ENCODE measurements around the gene SEZ6.
A peak's percentile ranks its signal among the peaks of the same experiment; 100 is the strongest.

The SEZ6 gene

GRCh38 chr17:29003289-29003688 lies 2.5 kb downstream of the SEZ6 start:
- DNase-seq (ENCODE audit: low read depth in 2 of 2, low spot score in 1 of 2): no peak

DNA sequence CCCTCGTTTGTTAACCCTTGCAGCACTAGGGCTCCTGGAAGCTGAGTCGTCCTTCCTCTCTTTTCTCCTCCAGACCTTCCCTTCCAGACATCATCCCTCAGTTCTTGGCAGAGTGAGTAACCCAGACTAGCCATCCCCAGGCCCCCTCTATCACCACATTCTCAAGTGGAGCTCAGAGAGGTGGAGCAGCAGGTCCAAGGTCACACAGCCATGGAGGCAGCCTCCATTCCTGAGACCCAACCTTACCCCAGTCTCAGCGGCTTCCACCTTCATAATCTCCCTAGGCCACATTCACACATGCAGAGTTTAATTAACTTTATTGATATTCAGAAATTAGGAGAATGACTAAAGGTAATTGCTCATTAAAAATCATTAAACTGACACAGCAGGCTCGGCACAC lies 3.0 kb downstream of the SEZ6 start:
- no peak for DNase-seq (ENCODE audit: low read depth in 2 of 2, low spot score in 1 of 2)

DNA sequence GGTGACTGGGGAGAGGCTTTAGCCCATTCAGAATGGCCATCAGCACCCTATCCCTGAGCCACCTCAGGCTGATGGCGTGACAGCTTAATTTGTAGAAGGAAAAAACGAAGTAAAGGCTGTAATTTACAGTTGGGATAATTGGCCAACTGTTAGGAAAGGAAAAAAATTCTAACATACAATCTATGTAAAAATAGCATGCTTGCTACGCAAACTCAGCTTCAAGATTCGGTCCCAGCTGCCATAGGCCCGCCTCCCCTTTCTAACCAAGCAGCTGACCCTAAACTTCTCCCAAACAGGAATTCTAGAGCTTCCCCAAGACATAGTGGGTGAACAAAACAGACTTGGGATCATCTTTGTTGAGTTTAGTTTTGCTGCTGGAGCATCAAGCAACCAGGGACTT lies 4.9 kb downstream of the SEZ6 start:
- no peak for DNase-seq (ENCODE audit: low read depth in 2 of 2, low spot score in 1 of 2)

DNA sequence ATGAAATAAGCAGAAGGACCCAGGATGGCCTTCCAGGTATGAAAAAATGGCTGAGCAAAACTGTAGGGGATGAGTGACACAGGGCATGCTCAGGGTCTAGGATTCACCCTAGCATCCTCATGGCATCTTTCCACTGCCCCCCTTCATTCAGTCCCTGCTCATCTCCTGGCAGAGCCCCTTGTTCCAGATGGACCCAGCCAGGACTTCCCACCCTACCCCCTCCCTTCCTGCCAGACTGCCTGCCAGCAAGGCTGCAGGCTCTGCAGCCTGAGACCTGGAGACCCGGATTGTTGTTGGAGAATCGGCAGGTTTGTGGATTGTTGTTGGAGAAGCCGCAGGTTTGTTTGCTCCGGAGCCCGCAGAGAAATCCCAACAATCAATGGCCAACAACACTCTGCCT lies 6.6 kb downstream of the SEZ6 start:
- DNase-seq (ENCODE audit: low read depth in 2 of 2, low spot score in 1 of 2): no peak

DNA sequence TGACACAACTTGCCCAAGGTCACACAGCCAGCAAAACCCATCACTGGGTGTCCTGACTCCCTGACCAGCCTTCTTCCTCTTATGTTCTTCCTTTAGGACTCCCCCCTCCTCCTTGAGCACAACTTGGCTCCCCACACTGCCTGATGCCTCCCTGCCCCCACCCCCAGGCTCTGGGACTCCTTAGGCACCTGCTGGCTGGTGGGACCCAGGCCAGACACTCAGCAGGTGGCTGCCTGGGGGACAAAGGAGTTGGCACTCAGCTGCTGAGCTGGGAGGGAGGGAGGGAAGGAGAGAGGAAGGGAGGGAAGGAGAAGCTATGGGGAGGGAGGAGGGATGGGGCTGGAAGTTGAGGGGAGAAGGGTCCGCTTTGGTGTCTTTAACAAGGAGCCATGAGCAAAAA lies 8.0 kb downstream of the SEZ6 start:
- DNase-seq (ENCODE audit: low read depth in 2 of 2, low spot score in 1 of 2): no peak

DNA sequence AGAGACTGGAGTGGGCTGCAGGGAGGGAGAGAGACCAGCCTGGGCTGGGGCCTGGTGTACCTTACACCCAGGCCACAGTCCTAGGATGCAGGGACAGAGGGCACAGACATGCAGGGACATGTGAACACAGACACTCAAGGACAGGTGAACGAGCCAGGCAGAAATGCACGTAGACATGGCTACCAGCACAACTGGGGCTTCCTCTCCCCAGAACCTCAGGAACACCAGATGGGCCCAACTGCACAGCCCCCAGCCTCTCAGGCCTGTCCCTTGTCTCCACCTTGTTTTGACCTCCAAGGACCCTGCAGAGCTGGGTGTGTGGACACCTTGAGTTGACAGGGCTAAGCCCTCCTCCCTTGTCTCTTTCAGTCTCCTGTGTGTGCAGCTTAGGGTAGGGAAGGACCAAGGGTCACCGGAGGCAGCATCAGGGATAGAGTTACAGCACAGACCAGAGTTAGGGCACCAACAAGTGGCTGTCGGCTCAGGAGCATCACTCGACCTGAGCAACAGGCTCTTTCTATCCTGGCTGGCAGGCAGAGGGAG lies 9.2 kb downstream of the SEZ6 start:
- DNase-seq (ENCODE audit: low read depth in 2 of 2, low spot score in 1 of 2): no peak

- DNase-seq (ENCODE audit: low read depth in 2 of 2, low spot score in 1 of 2): no peak
Observed at GRCh38 chr17:28993645-28994426, 12.0 kb downstream of the SEZ6 start.

DNA sequence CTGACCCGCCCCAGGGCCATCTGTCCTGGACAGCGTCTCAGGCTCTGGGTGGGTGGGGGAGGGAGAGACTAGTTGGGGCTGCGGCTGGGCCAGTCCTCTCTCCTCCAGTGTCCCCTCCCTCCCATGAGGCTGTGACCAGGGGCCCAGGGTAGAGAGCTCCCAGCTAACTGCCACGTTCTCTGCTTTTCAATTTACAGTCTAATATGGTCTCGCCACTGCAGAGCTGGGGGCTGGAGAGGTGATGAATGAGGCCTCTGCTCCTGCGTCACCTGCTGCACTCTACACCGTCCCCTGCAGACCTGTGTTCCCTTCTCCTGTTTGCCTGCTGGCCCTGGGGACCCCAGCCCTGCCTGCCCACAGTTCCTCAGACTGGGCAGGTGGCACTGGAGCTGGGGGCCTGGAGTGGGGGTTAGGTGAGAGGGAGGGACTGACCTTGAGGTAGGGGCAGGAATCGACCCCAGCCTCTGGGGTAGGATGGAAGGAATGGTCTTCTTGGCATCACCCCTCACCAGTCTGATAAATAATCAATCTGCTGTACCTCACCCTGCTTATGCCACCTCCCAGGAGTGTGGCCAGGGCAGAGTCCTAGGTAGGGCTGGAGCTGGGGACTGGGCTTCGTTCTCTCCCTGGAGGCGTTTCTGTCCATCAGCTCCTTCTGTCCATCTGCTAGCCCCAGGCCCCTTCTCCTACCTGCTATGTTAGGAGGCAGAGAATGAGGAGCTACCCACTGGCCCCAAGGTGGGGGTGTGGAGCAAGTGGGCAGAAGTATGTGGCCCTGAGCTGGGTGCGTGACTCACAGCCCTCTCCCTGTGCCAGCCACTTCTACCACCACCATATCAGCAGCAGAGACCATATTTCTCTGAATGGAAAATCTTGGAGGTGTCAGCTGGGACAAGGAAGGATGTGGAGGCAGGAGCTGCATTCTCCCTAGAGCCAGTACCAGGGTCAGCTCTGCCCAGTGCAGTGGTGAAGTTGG lies 12.9 kb downstream of the SEZ6 start:
- DNase-seq (ENCODE audit: low read depth in 2 of 2, low spot score in 1 of 2): no peak

- DNase-seq (ENCODE audit: low read depth in 2 of 2, low spot score in 1 of 2): no peak
Observed at GRCh38 chr17:28992185-28992584, 13.6 kb downstream of the SEZ6 start.

GRCh38 chr17:28991779-28992178 lies 14.1 kb downstream of the SEZ6 start:
- no peak for DNase-seq (ENCODE audit: low read depth in 2 of 2, low spot score in 1 of 2)

DNA sequence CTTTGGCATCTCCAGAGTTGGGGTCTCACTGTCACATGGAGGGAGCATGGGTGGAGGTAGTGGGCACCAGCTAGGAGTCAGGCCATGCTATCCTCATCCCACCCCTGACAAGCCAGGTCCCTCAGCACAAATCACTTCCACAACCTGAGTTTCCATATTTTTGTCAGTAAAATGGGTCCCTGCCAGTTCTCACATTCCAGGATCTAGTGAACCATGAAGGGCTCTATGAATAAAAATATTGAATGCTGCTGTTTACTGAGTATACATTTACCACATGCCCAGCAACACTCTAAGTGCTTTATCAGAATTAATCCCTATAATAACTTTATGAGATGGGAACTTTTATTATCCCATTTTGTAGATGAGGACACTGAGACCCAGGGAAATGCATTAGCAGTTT lies 16.8 kb downstream of the SEZ6 start:
- no peak for DNase-seq (ENCODE audit: low read depth in 2 of 2, low spot score in 1 of 2)

DNA sequence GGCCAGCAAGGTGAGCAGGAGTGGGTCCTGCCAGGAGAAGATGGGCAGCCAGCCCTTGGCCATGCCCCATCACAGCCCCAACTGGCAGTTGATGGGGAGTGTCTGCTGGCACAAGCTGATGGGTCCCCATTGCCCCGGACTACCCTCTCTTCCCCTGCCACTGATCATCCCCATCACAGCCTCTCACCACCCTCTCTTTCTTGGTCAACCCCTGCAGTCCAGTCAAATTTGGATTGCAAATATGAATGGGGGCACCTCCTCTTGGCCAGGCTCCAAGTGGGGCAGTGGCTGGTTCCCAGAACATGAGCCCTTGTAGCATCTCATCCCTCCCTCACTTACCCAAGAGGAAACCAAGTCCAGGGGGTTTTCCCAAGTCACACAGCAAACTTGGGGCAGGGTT lies 17.4 kb downstream of the SEZ6 start:
- DNase-seq (ENCODE audit: low read depth in 2 of 2, low spot score in 1 of 2): no peak

GRCh38 chr17:28986714-28987655 lies 18.8 kb downstream of the SEZ6 start:
- no peak for DNase-seq (ENCODE audit: low read depth in 2 of 2, low spot score in 1 of 2)

GRCh38 chr17:28985950-28986713 lies 19.7 kb downstream of the SEZ6 start:
- DNase-seq (ENCODE audit: low read depth in 2 of 2, low spot score in 1 of 2): no peak

DNA sequence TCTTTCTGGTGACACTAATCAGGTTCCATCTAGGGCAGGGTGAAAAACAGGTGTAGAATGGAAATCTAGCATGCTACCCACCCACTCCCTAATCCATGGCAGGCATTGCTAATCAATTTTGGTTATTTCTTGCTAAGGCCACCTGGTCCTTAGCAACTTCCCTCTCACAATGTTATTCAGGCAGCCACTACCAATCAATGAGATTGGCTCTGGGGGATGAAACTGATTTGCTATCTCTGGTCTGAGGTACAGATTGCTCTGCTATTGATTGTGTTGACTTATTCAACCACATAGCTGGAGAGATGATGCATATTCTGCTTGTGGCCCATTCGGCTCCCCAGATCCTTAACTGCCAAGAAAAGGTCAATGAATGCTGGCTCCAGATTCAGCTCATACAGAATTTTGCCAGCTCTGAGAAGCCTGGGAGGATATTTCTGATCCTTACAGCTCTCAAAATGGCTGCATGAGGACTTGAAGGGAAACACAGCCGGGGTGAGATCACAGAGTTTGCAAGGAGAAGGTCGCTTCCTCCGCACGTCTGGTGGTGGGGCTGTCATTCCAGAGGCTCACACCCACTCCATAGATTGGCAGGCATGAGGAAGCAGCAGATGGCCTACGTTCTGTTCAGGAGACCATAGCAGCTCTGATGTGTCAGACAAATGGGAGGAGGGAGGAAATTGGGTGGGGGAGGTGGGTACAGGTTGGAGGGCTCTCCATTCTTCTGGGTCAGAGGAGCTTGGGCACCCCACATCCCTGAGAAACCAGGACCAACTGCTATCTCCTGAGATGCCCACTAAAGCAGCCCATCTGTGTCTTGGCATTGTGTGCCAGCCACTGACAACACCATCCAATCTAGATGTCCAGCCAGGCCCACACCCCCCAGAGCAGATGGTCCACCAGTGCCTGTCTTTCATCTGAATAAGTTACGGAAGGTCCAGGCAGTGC lies 22.3 kb downstream of the SEZ6 start:
- no peak for DNase-seq (ENCODE audit: low read depth in 2 of 2, low spot score in 1 of 2)

- peak in 1 of 2 donors; percentile 31 for DNase-seq (ENCODE audit: low read depth in 2 of 2, low spot score in 1 of 2)
Observed at GRCh38 chr17:28982131-28982793, 23.6 kb downstream of the SEZ6 start.

- DNase-seq (ENCODE audit: low read depth in 2 of 2, low spot score in 1 of 2): no peak
Observed at GRCh38 chr17:28978356-28978964, 27.4 kb downstream of the SEZ6 start.
